PC-3 (cell line): Measurements from ENCODE around the gene SH3GL2. TPM values are rescaled to one million over a fixed set of nuclear protein-coding genes. Genes with fewer than 3 reads are reported as not detected.

ENCODE experiments used
- ATAC-seq: fragments of 200-7000 bp; cut with Tn5 transposase; 2 replicates; pipeline ENCODE4 v1.9.1; 2020; ENCODE audit warnings: mild to moderate bottlenecking, moderate library complexity
- BruUV-seq: library from RNA; stranded (reverse); fragments of 400-500 nt; replicated peaks from 2 replicates; lab custom pipeline; 2021; lab: Mats Ljungman, UMichigan
- CTCF ChIA-PET: fragments of 300-600 bp; sonication (Branson Sonifier 250); formaldehyde crosslinking; loops from one replicate; lab custom pipeline; 2022; ENCODE audit warnings: antibody characterized with exemption; lab: Charles Lee
- POLR2A ChIA-PET: fragments of 300-600 bp; sonication (Branson Sonifier 250); formaldehyde crosslinking; loops from one replicate; lab custom pipeline; 2022; ENCODE audit warnings: antibody characterized with exemption; ENCODE audit not compliant: unreplicated experiment; lab: Charles Lee
- DNase-seq: peaks from one replicate; pipeline ENCODE4 v3.0.0-alpha.2; 2015
- H2AFZ ChIP-seq: fragments of 300-600 bp; sonication (generic); 2 replicates; pipeline ENCODE4 v1.6.0; 2016; ENCODE audit warnings: antibody characterized with exemption, low read length
- H3F3A ChIP-seq: fragments of 300-600 bp; sonication (generic); one replicate; pipeline ENCODE4 v1.6.0; 2017; ENCODE audit warnings: antibody characterized with exemption, low read length, control low read depth, mild to moderate bottlenecking; ENCODE audit not compliant: unreplicated experiment
- H3K27ac ChIP-seq: fragments of 300-600 bp; sonication (generic); 2 replicates; pipeline ENCODE4 v1.5.1; 2016; ENCODE audit warnings: mild to moderate bottlenecking, low read length
- H3K27me3 ChIP-seq: fragments of 300-600 bp; sonication (generic); 2 replicates; pipeline ENCODE4 v1.6.1; 2016; ENCODE audit warnings: low read length, mixed read lengths
- H3K36me3 ChIP-seq: fragments of 300-600 bp; sonication (generic); 2 replicates; pipeline ENCODE4 v1.6.1; 2016; ENCODE audit warnings: low read depth, mixed run types, low read length, mixed read lengths
- H3K4me1 ChIP-seq: fragments of 300-600 bp; sonication (generic); 2 replicates; pipeline ENCODE4 v1.5.1; 2016; ENCODE audit warnings: low read length; ENCODE audit not compliant: insufficient read depth
- H3K4me2 ChIP-seq: fragments of 300-600 bp; sonication (generic); 2 replicates; pipeline ENCODE4 v1.6.0; 2016; ENCODE audit warnings: low read length
- H3K4me3 ChIP-seq: fragments of 300-600 bp; sonication (generic); 2 replicates; pipeline ENCODE4 v1.5.1; 2016; ENCODE audit warnings: mild to moderate bottlenecking, low read length, mixed read lengths
- H3K79me2 ChIP-seq: fragments of 300-600 bp; sonication (generic); 2 replicates; pipeline ENCODE4 v1.6.1; 2017; ENCODE audit warnings: low read length, mixed read lengths
- H3K9ac ChIP-seq: fragments of 300-600 bp; sonication (generic); 2 replicates; pipeline ENCODE4 v1.6.0; 2016; ENCODE audit warnings: mild to moderate bottlenecking, low read length
- H3K9me2 ChIP-seq: fragments of 300-600 bp; sonication (generic); replicated peaks from 2 replicates; pipeline ENCODE4 v1.6.1; 2016; ENCODE audit warnings: mixed run types, low read length, mixed read lengths
- H3K9me3 ChIP-seq: fragments of 300-600 bp; sonication (generic); 2 replicates; pipeline ENCODE4 v1.6.1; 2016; ENCODE audit warnings: low read length, mixed read lengths
- H4K20me1 ChIP-seq: fragments of 300-600 bp; sonication (generic); 2 replicates; pipeline ENCODE4 v1.6.1; 2016; ENCODE audit warnings: low read length, mixed read lengths
- EZH2 ChIP-seq: fragments of 300-600 bp; sonication (generic); IDR thresholded peaks from one replicate; pipeline ENCODE4 v1.6.1; 2017; ENCODE audit warnings: antibody characterized with exemption, mild to moderate bottlenecking, low read length; ENCODE audit not compliant: unreplicated experiment
- EZH2phosphoT487 ChIP-seq: fragments of 300-600 bp; sonication (generic); IDR thresholded peaks from 2 replicates; pipeline ENCODE4 v1.6.1; 2018; ENCODE audit warnings: mild to moderate bottlenecking, antibody characterized with exemption, low read length, borderline replicate concordance
- intact Hi-C: fragments of 100-400 bp; cut with micrococcal nuclease; formaldehyde crosslinking; loops from 2 replicates; pipeline ENCODE4 v1.9.0; 2023
- total RNA-seq: library from RNA; depleted of rRNA; stranded (reverse); fragments of >200 nt; gene quantifications from 2 replicates; pipeline ENCODE4 v1.2.3, GENCODE V29; 2014
- TF ChIP-seq, protein P1 (sequence below): fragments of 300-600 bp; sonication (generic); conservative IDR thresholded peaks from 2 replicates; pipeline ENCODE4 v1.5.1; 2017; ENCODE audit warnings: antibody characterized with exemption, low read depth, mild to moderate bottlenecking, low read length

Gene SH3GL2
- total RNA-seq, 1 experiment from 2014 or later, result 2.9 TPM

DNA sequence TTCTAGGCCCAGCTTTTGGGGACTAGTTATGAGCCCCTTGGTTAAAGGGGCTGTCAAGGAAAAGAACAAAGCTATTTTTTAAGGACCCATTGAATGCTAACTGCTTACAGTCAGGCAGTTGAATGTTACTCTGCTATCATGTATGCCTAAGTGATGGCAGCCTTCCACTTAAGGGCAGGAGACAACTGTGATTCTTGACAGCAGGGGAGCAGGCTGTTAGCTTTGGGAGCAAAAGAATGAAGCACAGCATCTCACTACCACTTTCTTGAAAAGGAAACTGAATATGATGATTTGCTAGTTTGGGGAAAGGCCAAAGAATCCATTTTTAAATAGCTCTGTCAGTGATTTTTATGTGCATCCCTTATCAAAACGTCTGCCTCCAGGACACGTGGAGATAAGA, 221.6 kb downstream of the SH3GL2 start:
- Histone ChIP-seq H3K36me3 (no peaks in the 10 kb centered on the region), H3F3A (no peaks in the 10 kb centered on the region), H4K20me1 (no peaks in the 10 kb centered on the region), H3K9me2 (no peaks in the 10 kb centered on the region), H3K4me1 (no peaks in the 10 kb centered on the region), H2AFZ (no peak overlapping the region), H3K79me2 (no peaks in the 10 kb centered on the region), H3K4me3 (no peak overlapping the region), H3K27ac (no peak overlapping the region), H3K9ac (no peak overlapping the region), H3K9me3 (no peaks in the 10 kb centered on the region), H3K27me3 (no peaks in the 10 kb centered on the region), H3K4me2 (no peak overlapping the region)
- POLR2A ChIA-PET, result no interaction called here
- DNase-seq, result no peak
- ATAC-seq, result no peak
- CTCF ChIA-PET, result no interaction called here
- BruUV-seq, result no TSS peak
- intact Hi-C loops, result no loop called here
- TF ChIP-seq EZH2phosphoT487 (no peak), EZH2 (no peak)
- TF ChIP-seq, protein P1, sequence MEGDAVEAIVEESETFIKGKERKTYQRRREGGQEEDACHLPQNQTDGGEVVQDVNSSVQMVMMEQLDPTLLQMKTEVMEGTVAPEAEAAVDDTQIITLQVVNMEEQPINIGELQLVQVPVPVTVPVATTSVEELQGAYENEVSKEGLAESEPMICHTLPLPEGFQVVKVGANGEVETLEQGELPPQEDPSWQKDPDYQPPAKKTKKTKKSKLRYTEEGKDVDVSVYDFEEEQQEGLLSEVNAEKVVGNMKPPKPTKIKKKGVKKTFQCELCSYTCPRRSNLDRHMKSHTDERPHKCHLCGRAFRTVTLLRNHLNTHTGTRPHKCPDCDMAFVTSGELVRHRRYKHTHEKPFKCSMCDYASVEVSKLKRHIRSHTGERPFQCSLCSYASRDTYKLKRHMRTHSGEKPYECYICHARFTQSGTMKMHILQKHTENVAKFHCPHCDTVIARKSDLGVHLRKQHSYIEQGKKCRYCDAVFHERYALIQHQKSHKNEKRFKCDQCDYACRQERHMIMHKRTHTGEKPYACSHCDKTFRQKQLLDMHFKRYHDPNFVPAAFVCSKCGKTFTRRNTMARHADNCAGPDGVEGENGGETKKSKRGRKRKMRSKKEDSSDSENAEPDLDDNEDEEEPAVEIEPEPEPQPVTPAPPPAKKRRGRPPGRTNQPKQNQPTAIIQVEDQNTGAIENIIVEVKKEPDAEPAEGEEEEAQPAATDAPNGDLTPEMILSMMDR, result no peak

DNA sequence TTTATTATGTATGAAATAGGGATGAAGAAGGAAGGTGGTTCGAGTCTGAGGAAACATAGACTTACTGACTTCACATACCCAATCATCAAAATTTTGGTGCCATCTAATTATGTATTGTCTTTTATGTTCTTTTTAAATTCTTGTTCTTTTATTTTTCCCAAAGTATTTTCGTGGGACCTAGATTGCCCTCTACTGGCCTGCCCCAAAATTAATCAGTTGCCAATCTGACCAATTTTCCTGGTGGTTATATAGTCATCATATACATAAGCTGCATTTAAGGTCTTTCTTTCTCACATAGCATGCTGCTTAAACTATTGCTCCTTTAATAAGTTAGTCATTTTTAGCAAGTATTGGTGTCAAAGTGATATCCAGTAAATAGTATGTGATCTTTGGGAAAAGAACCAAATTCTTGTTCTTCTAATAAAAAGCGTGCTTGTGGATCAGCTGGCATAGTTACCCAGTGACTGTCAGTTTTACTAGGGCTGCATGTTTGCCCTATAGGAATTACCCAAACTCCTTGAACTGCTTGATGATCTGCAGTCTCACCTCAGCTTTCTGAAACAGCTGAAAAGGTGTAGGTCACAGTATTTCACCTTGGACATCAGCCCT, 223.5 kb downstream of the SH3GL2 start:
- ChIA-PET CTCF (interaction anchor here (0.6 to 0.9 kb wide), 3 partner anchors 9 to 271 kb away, joined by 3 to 4 read pairs (median 3); no protein-coding TSS in a partner anchor), POLR2A (no interaction called here)
- BruUV-seq, result no TSS peak
- intact Hi-C loops, result no loop called here
- DNase-seq (peak; percentile 58), ATAC-seq (peak; percentile 38)
- Histone ChIP-seq H4K20me1 (no peaks in the 10 kb centered on the region), H3K9me3 (no peaks in the 10 kb centered on the region), H3K9me2 (no peaks in the 10 kb centered on the region), H3K4me3 (no peak overlapping the region), H3K4me1 (no peaks in the 10 kb centered on the region), H3K79me2 (no peaks in the 10 kb centered on the region), H3K27me3 (no peaks in the 10 kb centered on the region), H2AFZ (no peak overlapping the region), H3K9ac (no peak overlapping the region), H3F3A (no peaks in the 10 kb centered on the region), H3K36me3 (no peaks in the 10 kb centered on the region), H3K27ac (no peak overlapping the region), H3K4me2 (no peak overlapping the region)
- TF ChIP-seq EZH2phosphoT487, result no peak
- TF ChIP-seq, protein P1, result peak; percentile 77

DNA sequence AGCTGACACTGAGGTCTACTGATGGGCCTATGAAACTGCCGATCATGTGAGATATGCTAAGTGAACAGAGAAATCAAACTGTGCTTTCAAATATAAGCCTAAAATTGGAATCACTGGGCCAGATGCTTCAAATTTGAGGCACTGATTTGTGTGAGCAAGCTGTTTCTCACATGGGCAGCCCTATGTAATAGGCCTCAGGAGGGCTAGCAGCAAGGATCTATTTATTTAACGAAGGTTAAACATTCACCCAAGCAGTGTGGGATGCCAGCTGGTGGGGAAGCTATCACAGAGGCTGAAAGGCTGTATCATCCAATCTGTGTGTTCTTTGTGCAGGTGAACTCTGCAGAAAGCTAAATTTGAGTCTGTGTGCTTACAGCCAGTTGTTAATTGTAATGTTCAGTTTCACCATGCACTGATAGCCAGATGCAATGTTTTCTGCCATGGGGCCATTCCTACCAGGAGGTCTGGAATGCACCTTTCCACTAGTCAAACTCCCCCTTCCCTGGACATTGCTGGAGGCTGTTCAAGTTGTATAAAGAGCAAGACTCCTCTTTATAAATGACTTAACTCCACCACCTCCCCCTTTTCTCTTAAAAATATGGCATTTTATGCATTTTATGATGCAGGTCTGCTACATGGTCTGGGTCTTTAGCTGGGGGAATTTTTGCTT, 228.9 kb downstream of the SH3GL2 start:
- Histone ChIP-seq H3K4me1 (no peaks in the 10 kb centered on the region), H2AFZ (no peak overlapping the region), H3K4me2 (no peak overlapping the region), H3K27me3 (peaks cover 3% of the 10 kb centered on the region; the same call in 1 of the 2 replicates), H3F3A (no peaks in the 10 kb centered on the region), H3K79me2 (no peaks in the 10 kb centered on the region), H3K36me3 (no peaks in the 10 kb centered on the region; the same call in 1 of the 2 replicates), H3K9me2 (no peaks in the 10 kb centered on the region), H3K9ac (no peak overlapping the region), H3K27ac (no peak overlapping the region), H3K9me3 (no peaks in the 10 kb centered on the region), H3K4me3 (no peak overlapping the region), H4K20me1 (no peaks in the 10 kb centered on the region)
- CTCF ChIA-PET, result no interaction called here
- POLR2A ChIA-PET, result no interaction called here
- intact Hi-C loops, result no loop called here
- no peak for ATAC-seq
- no peak for DNase-seq
- BruUV-seq, result no TSS peak
- no peak for TF ChIP-seq EZH2
- TF ChIP-seq, protein P1, result no peak
- TF ChIP-seq EZH2phosphoT487, result no peak
